Natural killer cell (primary cell): Measurements from ENCODE around the gene LILRB5. TPM values are rescaled to one million over a fixed set of nuclear protein-coding genes. Genes with fewer than 3 reads are reported as not detected.
"Not testable (repeated sequence)": the region's sequence is repeated elsewhere in the genome, so short reads cannot be mapped to it uniquely, and the experiment has no call there.

Experiments used
- ATAC-seq, 3 donors: fragments of 150-1000 bp in 2 of 3; fragments of 200-7000 bp in 1 of 3; cut with Tn5 transposase; 1 replicate in 1 of 3; 2 replicates in 2 of 3; pipeline ENCODE4 v1.10.0; 2021; ENCODE audit warnings: mild to moderate bottlenecking in 2 of 3, moderate library complexity in 2 of 3
- DNase-seq, 2 donors: peaks; one replicate each; pipeline versions ENCODE4 v3.0.0 to v3.0.0-alpha.2; 2013 to 2021; ENCODE audit warnings: mixed read lengths in 1 of 2
- H3K27ac ChIP-seq: one replicate; pipeline ENCODE4 v1.5.1; 2013; ENCODE audit warnings: mild to moderate bottlenecking, low read length
- H3K27me3 ChIP-seq: one replicate; pipeline ENCODE4 v1.6.1; 2013; ENCODE audit warnings: low read length; ENCODE audit not compliant: control insufficient read depth, insufficient read depth
- H3K36me3 ChIP-seq: one replicate; pipeline ENCODE4 v1.6.1; 2013; ENCODE audit warnings: low read length; ENCODE audit not compliant: control insufficient read depth, insufficient read depth
- H3K4me1 ChIP-seq: one replicate; pipeline ENCODE4 v1.6.1; 2013; ENCODE audit warnings: low read length; ENCODE audit not compliant: control insufficient read depth, insufficient read depth
- H3K4me3 ChIP-seq: one replicate; pipeline ENCODE4 v1.5.1; 2013; ENCODE audit warnings: low read length
- H3K9me3 ChIP-seq: one replicate; pipeline ENCODE4 v1.6.1; 2013; ENCODE audit warnings: low read length; ENCODE audit not compliant: control insufficient read depth, insufficient read depth
- H3K27ac Mint-ChIP-seq, 2 donors: one replicate each; pipeline ENCODE4 v1.8.0; 2022; ENCODE audit warnings: mild to moderate bottlenecking in 2 of 2, mixed read lengths in 2 of 2, moderate library complexity in 1 of 2
- H3K27me3 Mint-ChIP-seq, 2 donors: one replicate each; pipeline ENCODE4 v1.8.0; 2022; ENCODE audit warnings: low read depth in 2 of 2, mixed read lengths in 2 of 2
- H3K36me3 Mint-ChIP-seq: one replicate; pipeline ENCODE4 v1.8.0; 2022; ENCODE audit warnings: mixed read lengths
- H3K4me1 Mint-ChIP-seq, 2 donors: one replicate each; pipeline ENCODE4 v1.8.0; 2022; ENCODE audit warnings: mixed read lengths in 2 of 2
- H3K4me3 Mint-ChIP-seq: one replicate; pipeline ENCODE4 v1.8.0; 2022; ENCODE audit warnings: mild to moderate bottlenecking, moderate library complexity, mixed read lengths
- H3K9me3 Mint-ChIP-seq, 2 donors: one replicate each; pipeline ENCODE4 v1.8.0; 2022; ENCODE audit warnings: mixed read lengths in 2 of 2
- CTCF ChIP-seq: fragments of 200-600 bp; IDR thresholded peaks from one replicate; pipeline ENCODE4 v1.8.0; 2022; ENCODE audit warnings: antibody characterized with exemption
- WGBS: methylation state at CpG from one replicate; pipeline ENCODE4 v1.1.7; 2013; ENCODE audit warnings: missing lambda C conversion rate; ENCODE audit not compliant: insufficient coverage; 5-methylcytosine and 5-hydroxymethylcytosine counted together
- intact Hi-C: fragments of 100-400 bp; cut with micrococcal nuclease; formaldehyde crosslinking; loops from one replicate; pipeline ENCODE4 v1.14.2; 2022
- total RNA-seq, 4 donors: library from RNA; stranded (reverse); fragments of 120-200 nt in 1 of 4; gene quantifications; one replicate each; pipeline versions ENCODE4 v1.2.3 to v1.2.4, GENCODE V29; 2013 to 2022

The LILRB5 gene
- total RNA-seq, 3 donors from 2014 or later (not counting 1 experiment from before 2014, with no cell fraction given) = 0.09 to 0.18 TPM; not detected in 1

DNA sequence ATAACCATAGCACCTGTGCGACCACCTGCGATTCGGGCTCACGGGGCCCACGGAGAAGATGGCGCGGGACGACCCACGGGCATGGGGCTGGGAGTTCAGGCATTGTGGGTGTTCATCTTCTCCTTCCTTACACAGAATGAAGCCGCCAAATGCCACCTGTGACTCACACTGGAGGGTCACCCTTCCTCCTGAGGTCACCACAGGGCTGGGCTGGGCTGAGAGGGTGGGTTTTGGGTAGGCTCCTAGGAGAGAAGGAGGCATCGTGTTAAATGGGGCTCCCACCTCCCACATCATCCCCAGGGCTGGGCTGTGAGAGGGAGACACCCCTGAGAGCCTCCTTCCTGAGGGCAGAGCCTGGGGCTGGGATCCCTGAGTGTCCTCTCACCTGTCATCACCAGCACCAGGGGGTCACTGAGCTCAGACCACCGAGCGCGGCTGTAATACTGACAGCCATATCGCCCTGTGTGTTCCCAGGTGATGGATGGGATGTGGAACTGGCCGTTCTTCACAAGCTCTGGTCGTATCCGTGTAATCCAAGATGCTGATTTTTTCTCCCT lies 22.4 kb upstream of the LILRB5 start:
- H3K27ac Mint-ChIP-seq = no peak overlapping the region
- H3K4me3 Mint-ChIP-seq = no peak overlapping the region
- no peak for DNase-seq
- H3K4me1 Mint-ChIP-seq = peaks cover 0 to 11% of the 10 kb centered on the region in 2 donors
- H3K9me3 Mint-ChIP-seq = no peaks in the 10 kb centered on the region
- Histone ChIP-seq H3K27me3 (no peaks in the 10 kb centered on the region), H3K4me1 (peaks cover 29% of the 10 kb centered on the region), H3K36me3 (no peaks in the 10 kb centered on the region), H3K9me3 (no peaks in the 10 kb centered on the region), H3K4me3 (no peak overlapping the region), H3K27ac (no peak overlapping the region)
- intact Hi-C loops = no loop called here
- no peaks in the 10 kb centered on the region for H3K36me3 Mint-ChIP-seq
- ATAC-seq = no peak
- H3K27me3 Mint-ChIP-seq = peaks cover 7 to 18% of the 10 kb centered on the region in 2 donors
- no peak for TF ChIP-seq CTCF
- 93% methylated on average over 16 of the region's 18 CpGs for WGBS

DNA sequence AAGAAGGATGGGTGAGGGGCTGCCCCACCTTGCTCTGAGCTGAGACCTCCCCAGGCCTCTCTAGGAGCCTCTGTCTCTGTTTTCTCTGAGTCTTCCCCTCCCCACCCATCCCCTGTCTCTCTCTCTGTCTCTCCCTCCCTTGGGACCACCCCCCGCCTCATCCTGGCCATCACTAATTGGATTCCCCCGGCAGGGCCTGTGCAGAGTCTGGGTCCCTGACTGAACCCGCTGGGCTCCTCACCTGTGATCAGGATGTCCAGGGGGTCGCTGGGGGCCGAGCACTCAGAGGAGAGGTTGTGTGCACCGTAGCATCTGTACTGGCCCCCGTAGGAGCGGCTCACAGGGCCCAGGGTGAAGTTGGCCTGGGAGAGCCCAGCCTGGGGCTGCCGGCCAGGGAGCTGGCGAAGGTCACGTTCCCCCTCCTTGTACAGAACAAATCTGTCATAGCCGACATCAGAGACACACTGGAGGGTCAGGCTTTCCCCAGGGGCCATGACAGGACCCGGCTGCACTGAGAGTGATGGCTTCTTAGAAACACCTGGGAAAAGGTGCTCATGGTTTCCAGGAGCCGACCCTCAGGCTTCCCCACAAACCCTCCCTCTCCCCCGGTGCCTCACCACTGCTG lies 21.6 kb upstream of the LILRB5 start:
- H3K27me3 ChIP-seq, H3K27ac ChIP-seq, H3K36me3 ChIP-seq, intact Hi-C loops, H3K9me3 ChIP-seq, DNase-seq, ATAC-seq, H3K9me3 Mint-ChIP-seq, H3K27ac Mint-ChIP-seq, H3K4me3 ChIP-seq, H3K36me3 Mint-ChIP-seq, H3K4me3 Mint-ChIP-seq: not testable (repeated sequence)
- 88% methylated on average over 15 of the region's 15 CpGs for WGBS
- Mint-ChIP-seq H3K4me1 (peaks cover 0 to 15% of the 10 kb centered on the region in 2 donors), H3K27me3 (peaks cover 7 to 22% of the 10 kb centered on the region in 2 donors)
- peaks cover 25% of the 10 kb centered on the region for H3K4me1 ChIP-seq

DNA sequence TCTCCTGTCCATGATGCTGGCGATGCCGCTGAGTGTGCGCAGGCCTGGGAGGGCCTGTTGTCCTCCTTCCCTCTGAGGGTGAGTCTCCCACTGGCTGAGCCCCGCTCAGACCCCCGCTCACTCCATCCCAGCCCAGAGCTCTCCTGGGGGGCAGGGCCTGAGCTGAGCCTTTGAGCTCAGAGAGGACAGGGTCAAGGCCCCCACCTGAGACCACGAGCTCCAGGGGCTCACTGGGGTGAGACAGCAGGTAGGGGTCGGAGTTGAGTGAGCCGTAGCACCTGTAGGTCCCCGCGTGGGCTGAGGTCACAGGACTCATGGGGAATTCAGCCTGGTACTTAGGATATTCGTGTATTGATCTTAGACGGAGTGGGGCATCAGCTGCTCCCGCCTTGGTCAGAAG lies 21.0 kb upstream of the LILRB5 start:
- H3K27ac ChIP-seq, DNase-seq, H3K4me3 Mint-ChIP-seq, H3K27ac Mint-ChIP-seq, H3K36me3 Mint-ChIP-seq, H3K9me3 Mint-ChIP-seq, intact Hi-C loops, H3K4me3 ChIP-seq, H3K27me3 ChIP-seq, H3K36me3 ChIP-seq, ATAC-seq, H3K9me3 ChIP-seq: not testable (repeated sequence)
- peaks cover 23% of the 10 kb centered on the region for H3K4me1 ChIP-seq
- whole genome bisulfite sequencing = 89% methylated on average over 13 of the region's 13 CpGs
- Mint-ChIP-seq H3K4me1 (peaks cover 0 to 12% of the 10 kb centered on the region in 2 donors), H3K27me3 (peaks cover 7 to 22% of the 10 kb centered on the region in 2 donors)

GRCh38 chr19:54277111-54277615 lies 20.1 kb upstream of the LILRB5 start:
- H3K36me3 ChIP-seq, H3K27me3 ChIP-seq, H3K36me3 Mint-ChIP-seq, ATAC-seq, H3K27ac ChIP-seq, DNase-seq, H3K4me3 Mint-ChIP-seq, H3K9me3 Mint-ChIP-seq, H3K9me3 ChIP-seq, H3K4me3 ChIP-seq, H3K27ac Mint-ChIP-seq, intact Hi-C loops, H3K4me1 Mint-ChIP-seq: not testable (repeated sequence)
- peaks cover 14% of the 10 kb centered on the region for H3K4me1 ChIP-seq
- 92% methylated on average over 11 of the region's 15 CpGs for WGBS
- H3K27me3 Mint-ChIP-seq = peaks cover 11 to 21% of the 10 kb centered on the region in 2 donors

DNA sequence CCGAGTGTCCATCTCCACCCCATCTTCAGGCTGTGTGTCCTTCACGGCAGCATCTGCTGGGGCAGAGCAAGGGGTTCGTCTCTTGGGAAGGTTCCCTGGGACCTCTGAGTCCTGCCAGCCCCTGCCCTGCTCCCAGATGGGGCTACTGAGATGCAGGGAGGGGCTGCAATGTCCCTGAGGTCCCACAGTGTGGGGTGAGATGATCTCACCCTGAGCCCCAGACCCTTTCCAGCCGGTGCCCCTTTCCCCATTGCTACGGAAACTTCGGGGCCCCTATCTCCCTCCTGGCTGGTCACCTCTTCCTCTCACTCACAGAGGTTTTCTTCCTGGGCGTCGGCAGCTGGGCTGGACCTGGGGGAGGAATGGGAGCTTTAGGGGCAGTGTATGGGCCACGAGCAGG lies 18.9 kb upstream of the LILRB5 start:
- Histone ChIP-seq H3K27ac (no peak overlapping the region), H3K36me3 (no peaks in the 10 kb centered on the region), H3K4me3 (no peak overlapping the region), H3K27me3 (no peaks in the 10 kb centered on the region), H3K4me1 (peaks cover 5% of the 10 kb centered on the region), H3K9me3 (no peaks in the 10 kb centered on the region)
- Mint-ChIP-seq H3K9me3 (no peaks in the 10 kb centered on the region), H3K4me1 (peaks cover 0 to 4% of the 10 kb centered on the region in 2 donors), H3K27me3 (peaks cover 8 to 16% of the 10 kb centered on the region in 2 donors), H3K36me3 (no peaks in the 10 kb centered on the region), H3K27ac (no peak overlapping the region), H3K4me3 (no peak overlapping the region)
- 92% methylated on average over 6 of the region's 9 CpGs for WGBS
- ATAC-seq (no peak), DNase-seq (no peak)
- TF ChIP-seq CTCF = no peak
- intact Hi-C loops = no loop called here

- H3K36me3 Mint-ChIP-seq, intact Hi-C loops, H3K4me3 Mint-ChIP-seq, H3K27me3 ChIP-seq, H3K4me3 ChIP-seq, H3K27ac Mint-ChIP-seq, H3K9me3 Mint-ChIP-seq, H3K4me1 ChIP-seq, H3K27ac ChIP-seq, H3K4me1 Mint-ChIP-seq, H3K36me3 ChIP-seq, DNase-seq, H3K9me3 ChIP-seq, ATAC-seq: not testable (repeated sequence)
- H3K27me3 Mint-ChIP-seq = peaks cover 8 to 15% of the 10 kb centered on the region in 2 donors
- 89% methylated on average over 8 of the region's 9 CpGs for WGBS
Observed at GRCh38 chr19:54274516-54274915, 17.4 kb upstream of the LILRB5 start.
